ENCODE results near the gene GJA9.

The GJA9 gene

GRCh38 chr1:38829368-38829767 lies 52.0 kb downstream of the GJA9 start:
- no peak for DNase-seq

- no peak for DNase-seq
Measured at GRCh38 chr1:38827318-38827717, 54.1 kb downstream of the GJA9 start.

- no peak for DNase-seq
Measured at GRCh38 chr1:38826886-38827285, 54.5 kb downstream of the GJA9 start.

- DNase-seq: no peak
Measured at GRCh38 chr1:38826262-38826661, 55.1 kb downstream of the GJA9 start.
